ENCODE measurements around the gene COPZ1. TPM values are rescaled to one million over a fixed set of nuclear protein-coding genes. Genes with fewer than 3 reads are reported as not detected.
"Not testable (repeated sequence)": the region's sequence is repeated elsewhere in the genome, so short reads cannot be mapped to it uniquely, and the experiment has no call there.

The COPZ1 gene
- total RNA-seq, 1 donor: 104 TPM

- peaks cover 40% of the 10 kb centered on the region for H3K4me1 ChIP-seq (ENCODE audit: insufficient read depth, low read length)
- H3K79me2 ChIP-seq (ENCODE audit: insufficient read depth, low read length): peaks cover 88% of the 10 kb centered on the region
- H3K4me2 ChIP-seq (ENCODE audit: insufficient read depth, low read length): peak overlapping the region; percentile 99
- H3K36me3 ChIP-seq (ENCODE audit: insufficient read depth, low read length): peaks cover 31% of the 10 kb centered on the region
- no peaks in the 10 kb centered on the region for H3K9me3 ChIP-seq (ENCODE audit: low read depth, low read length)
- no peaks in the 10 kb centered on the region for H3K27me3 ChIP-seq (ENCODE audit: insufficient read depth, low read length)
- peak overlapping the region; percentile 97 for H3K4me3 ChIP-seq (ENCODE audit: insufficient read depth, low read length)
- no peak for TF ChIP-seq CTCF (IDR thresholded peaks at IDR 0.05; ENCODE audit: extremely low read depth, low read depth, low read length)
- peaks cover 36% of the 10 kb centered on the region for H4K20me1 ChIP-seq (ENCODE audit: insufficient read depth, low read length)
- H2AFZ ChIP-seq (ENCODE audit: low read length): peak overlapping the region; percentile 70
- no peak for DNase-seq (ENCODE audit: insufficient read length, low spot score, missing footprints)
- peak overlapping the region; percentile 99 for H3K27ac ChIP-seq (ENCODE audit: low read depth, low read length)
These were observed 45.7 kb upstream of the COPZ1 start for GRCh38 chr12:54279227-54279631.

- H3K36me3 ChIP-seq (ENCODE audit: insufficient read depth, low read length): peaks cover 32% of the 10 kb centered on the region
- TF ChIP-seq CTCF (IDR thresholded peaks at IDR 0.05; ENCODE audit: extremely low read depth, low read depth, low read length): no peak
- DNase-seq (ENCODE audit: insufficient read length, low spot score, missing footprints): peak; percentile 98
- peaks cover 38% of the 10 kb centered on the region for H4K20me1 ChIP-seq (ENCODE audit: insufficient read depth, low read length)
- peak within 1 kb of the TSS; percentile 99 for H3K27ac ChIP-seq (ENCODE audit: low read depth, low read length)
- H3K9me3 ChIP-seq (ENCODE audit: low read depth, low read length): no peaks in the 10 kb centered on the region
- no peaks in the 10 kb centered on the region for H3K27me3 ChIP-seq (ENCODE audit: insufficient read depth, low read length)
- peaks cover 42% of the 10 kb centered on the region for H3K4me1 ChIP-seq (ENCODE audit: insufficient read depth, low read length)
- H2AFZ ChIP-seq (ENCODE audit: low read length): peak within 1 kb of the TSS; percentile 96
- peak within 1 kb of the TSS; percentile 99 for H3K4me2 ChIP-seq (ENCODE audit: insufficient read depth, low read length)
- peaks cover 82% of the 10 kb centered on the region for H3K79me2 ChIP-seq (ENCODE audit: insufficient read depth, low read length)
- H3K4me3 ChIP-seq (ENCODE audit: insufficient read depth, low read length): peak within 1 kb of the TSS; percentile 97
These were observed 45.1 kb upstream of the COPZ1 start, which contains the start of gene CBX5 for GRCh38 chr12:54279632-54280467. Gene CBX5, minus strand, starts transcription at chr12:54280122. Its CDS starts 22,472 bp downstream, at chr12:54257650.

GRCh38 chr12:54280468-54281260 is 44.3 kb upstream of the COPZ1 start, which contains the start of gene HNRNPA1:
Gene HNRNPA1, plus strand, starts transcription at chr12:54280726. Its CDS starts 82 bp downstream, at chr12:54280808.
- H3K4me3 ChIP-seq (ENCODE audit: insufficient read depth, low read length): peak within 1 kb of the TSS; percentile 97
- peak within 1 kb of the TSS; percentile 99 for H3K27ac ChIP-seq (ENCODE audit: low read depth, low read length)
- peaks cover 74% of the 10 kb centered on the region for H3K79me2 ChIP-seq (ENCODE audit: insufficient read depth, low read length)
- H3K4me1 ChIP-seq (ENCODE audit: insufficient read depth, low read length): peaks cover 42% of the 10 kb centered on the region
- peak within 1 kb of the TSS; percentile 96 for H2AFZ ChIP-seq (ENCODE audit: low read length)
- H3K36me3 ChIP-seq (ENCODE audit: insufficient read depth, low read length): peaks cover 38% of the 10 kb centered on the region
- peak within 1 kb of the TSS; percentile 99 for H3K4me2 ChIP-seq (ENCODE audit: insufficient read depth, low read length)
- no peaks in the 10 kb centered on the region for H3K27me3 ChIP-seq (ENCODE audit: insufficient read depth, low read length)
- no peaks in the 10 kb centered on the region for H3K9me3 ChIP-seq (ENCODE audit: low read depth, low read length)
- peak; percentile 95 for DNase-seq (ENCODE audit: insufficient read length, low spot score, missing footprints)
- no peak for TF ChIP-seq CTCF (IDR thresholded peaks at IDR 0.05; ENCODE audit: extremely low read depth, low read depth, low read length)
- peaks cover 42% of the 10 kb centered on the region for H4K20me1 ChIP-seq (ENCODE audit: insufficient read depth, low read length)

- Histone ChIP-seq H3K4me1 (ENCODE audit: insufficient read depth, low read length) (peaks cover 42% of the 10 kb centered on the region), H4K20me1 (ENCODE audit: insufficient read depth, low read length) (peaks cover 47% of the 10 kb centered on the region), H2AFZ (ENCODE audit: low read length) (peak overlapping the region; percentile 51), H3K4me3 (ENCODE audit: insufficient read depth, low read length) (peak overlapping the region; percentile 97), H3K79me2 (ENCODE audit: insufficient read depth, low read length) (peaks cover 68% of the 10 kb centered on the region), H3K36me3 (ENCODE audit: insufficient read depth, low read length) (peaks cover 43% of the 10 kb centered on the region), H3K27ac (ENCODE audit: low read depth, low read length) (peak overlapping the region; percentile 99), H3K4me2 (ENCODE audit: insufficient read depth, low read length) (peak overlapping the region; percentile 98)
- DNase-seq (ENCODE audit: insufficient read length, low spot score, missing footprints); H3K9me3 ChIP-seq (ENCODE audit: low read depth, low read length); H3K27me3 ChIP-seq (ENCODE audit: insufficient read depth, low read length): not testable (repeated sequence)
These were observed 43.7 kb upstream of the COPZ1 start for GRCh38 chr12:54281261-54281638.

- peaks cover 48% of the 10 kb centered on the region for H3K36me3 ChIP-seq (ENCODE audit: insufficient read depth, low read length)
- peaks cover 48% of the 10 kb centered on the region for H4K20me1 ChIP-seq (ENCODE audit: insufficient read depth, low read length)
- H3K4me2 ChIP-seq (ENCODE audit: insufficient read depth, low read length): peak overlapping the region; percentile 98
- H2AFZ ChIP-seq (ENCODE audit: low read length); H3K9me3 ChIP-seq (ENCODE audit: low read depth, low read length); DNase-seq (ENCODE audit: insufficient read length, low spot score, missing footprints); H3K27me3 ChIP-seq (ENCODE audit: insufficient read depth, low read length): not testable (repeated sequence)
- peak overlapping the region; percentile 97 for H3K4me3 ChIP-seq (ENCODE audit: insufficient read depth, low read length)
- peaks cover 64% of the 10 kb centered on the region for H3K79me2 ChIP-seq (ENCODE audit: insufficient read depth, low read length)
- peaks cover 42% of the 10 kb centered on the region for H3K4me1 ChIP-seq (ENCODE audit: insufficient read depth, low read length)
- peak overlapping the region; percentile 99 for H3K27ac ChIP-seq (ENCODE audit: low read depth, low read length)
These were observed 43.2 kb upstream of the COPZ1 start for GRCh38 chr12:54281694-54282093.

All from osteoblast (primary cell).